HCT116 (cell line): ENCODE data around the gene GKAP1.

Experiments
- ELF1 ChIP-seq: IDR thresholded peaks from 2 replicates; pipeline ENCODE4 v1.6.1; 2012; ENCODE audit warnings: low read depth, borderline replicate concordance
- TCF7L2 ChIP-seq: IDR thresholded peaks from 2 replicates; pipeline ENCODE4 v1.7.0; 2011; ENCODE audit warnings: borderline replicate concordance, inconsistent platforms; ENCODE audit not compliant: insufficient read depth, insufficient read length; ENCODE audit errors: extremely low read depth
- YY1 ChIP-seq: IDR thresholded peaks from 2 replicates; pipeline ENCODE4 v1.6.1; 2011; ENCODE audit warnings: low read length, low read depth, moderate library complexity, mild to moderate bottlenecking; ENCODE audit not compliant: insufficient replicate concordance; ENCODE audit errors: extremely low read depth
- ZNF274 ChIP-seq: fragments of 200-500 bp; sonication (Bioruptor generic); IDR thresholded peaks from 2 replicates; pipeline ENCODE4 v1.6.1; 2014; ENCODE audit warnings: mild to moderate bottlenecking, low read depth, low read length, inconsistent platforms
- TF ChIP-seq, protein P1 (sequence below), 3 experiments: fragments of 200-600 bp in 1 of 3; sonication (generic) in 1 of 3; IDR thresholded peaks in 2 of 3; conservative IDR thresholded peaks in 1 of 3; 2 replicates each; pipeline ENCODE4 v1.5.1; 2012 to 2017; ENCODE audit warnings: low read depth in 2 of 3, low read length in 2 of 3, antibody characterized with exemption in 1 of 3, borderline replicate concordance in 1 of 3, control low read depth in 1 of 3, mild to moderate bottlenecking in 1 of 3, mixed read lengths in 1 of 3, mixed run types in 1 of 3, moderate library complexity in 1 of 3; ENCODE audit not compliant: insufficient read depth in 1 of 3
- TF ChIP-seq, protein P2 (sequence below): IDR thresholded peaks from 2 replicates; pipeline ENCODE4 v1.6.1; 2012; ENCODE audit warnings: low read depth

DNA sequence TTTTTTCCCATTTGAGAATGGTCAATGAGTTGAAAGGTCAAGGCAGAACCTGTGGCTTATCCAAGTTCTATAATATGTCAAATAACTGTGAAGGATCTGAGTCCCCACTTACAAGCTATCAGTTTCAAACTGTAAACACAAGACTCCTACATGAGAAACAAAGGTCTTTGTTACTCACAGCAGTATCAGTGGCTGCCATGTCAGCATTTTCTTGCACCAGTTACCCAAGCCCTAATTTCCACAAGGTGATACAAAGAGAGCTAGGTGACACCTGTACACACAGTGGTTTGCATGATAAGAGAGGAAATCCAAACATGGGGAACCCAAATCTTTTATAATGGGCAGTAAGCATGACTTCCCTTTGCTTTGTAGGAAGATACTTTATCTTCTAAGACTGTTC, 101.8 kb downstream of the GKAP1 start:
- TF ChIP-seq, protein P1, sequence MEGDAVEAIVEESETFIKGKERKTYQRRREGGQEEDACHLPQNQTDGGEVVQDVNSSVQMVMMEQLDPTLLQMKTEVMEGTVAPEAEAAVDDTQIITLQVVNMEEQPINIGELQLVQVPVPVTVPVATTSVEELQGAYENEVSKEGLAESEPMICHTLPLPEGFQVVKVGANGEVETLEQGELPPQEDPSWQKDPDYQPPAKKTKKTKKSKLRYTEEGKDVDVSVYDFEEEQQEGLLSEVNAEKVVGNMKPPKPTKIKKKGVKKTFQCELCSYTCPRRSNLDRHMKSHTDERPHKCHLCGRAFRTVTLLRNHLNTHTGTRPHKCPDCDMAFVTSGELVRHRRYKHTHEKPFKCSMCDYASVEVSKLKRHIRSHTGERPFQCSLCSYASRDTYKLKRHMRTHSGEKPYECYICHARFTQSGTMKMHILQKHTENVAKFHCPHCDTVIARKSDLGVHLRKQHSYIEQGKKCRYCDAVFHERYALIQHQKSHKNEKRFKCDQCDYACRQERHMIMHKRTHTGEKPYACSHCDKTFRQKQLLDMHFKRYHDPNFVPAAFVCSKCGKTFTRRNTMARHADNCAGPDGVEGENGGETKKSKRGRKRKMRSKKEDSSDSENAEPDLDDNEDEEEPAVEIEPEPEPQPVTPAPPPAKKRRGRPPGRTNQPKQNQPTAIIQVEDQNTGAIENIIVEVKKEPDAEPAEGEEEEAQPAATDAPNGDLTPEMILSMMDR (IDR thresholded peaks at IDR 0.05 in 2 of 3, conservative IDR thresholded peaks at IDR 0.05 in 1 of 3; ENCODE audit: borderline replicate concordance in 1 of 3, insufficient read depth in 1 of 3, low read depth in 2 of 3, low read length in 2 of 3), result no peak
- no peak for TF ChIP-seq ZNF274
- TF ChIP-seq, protein P2, sequence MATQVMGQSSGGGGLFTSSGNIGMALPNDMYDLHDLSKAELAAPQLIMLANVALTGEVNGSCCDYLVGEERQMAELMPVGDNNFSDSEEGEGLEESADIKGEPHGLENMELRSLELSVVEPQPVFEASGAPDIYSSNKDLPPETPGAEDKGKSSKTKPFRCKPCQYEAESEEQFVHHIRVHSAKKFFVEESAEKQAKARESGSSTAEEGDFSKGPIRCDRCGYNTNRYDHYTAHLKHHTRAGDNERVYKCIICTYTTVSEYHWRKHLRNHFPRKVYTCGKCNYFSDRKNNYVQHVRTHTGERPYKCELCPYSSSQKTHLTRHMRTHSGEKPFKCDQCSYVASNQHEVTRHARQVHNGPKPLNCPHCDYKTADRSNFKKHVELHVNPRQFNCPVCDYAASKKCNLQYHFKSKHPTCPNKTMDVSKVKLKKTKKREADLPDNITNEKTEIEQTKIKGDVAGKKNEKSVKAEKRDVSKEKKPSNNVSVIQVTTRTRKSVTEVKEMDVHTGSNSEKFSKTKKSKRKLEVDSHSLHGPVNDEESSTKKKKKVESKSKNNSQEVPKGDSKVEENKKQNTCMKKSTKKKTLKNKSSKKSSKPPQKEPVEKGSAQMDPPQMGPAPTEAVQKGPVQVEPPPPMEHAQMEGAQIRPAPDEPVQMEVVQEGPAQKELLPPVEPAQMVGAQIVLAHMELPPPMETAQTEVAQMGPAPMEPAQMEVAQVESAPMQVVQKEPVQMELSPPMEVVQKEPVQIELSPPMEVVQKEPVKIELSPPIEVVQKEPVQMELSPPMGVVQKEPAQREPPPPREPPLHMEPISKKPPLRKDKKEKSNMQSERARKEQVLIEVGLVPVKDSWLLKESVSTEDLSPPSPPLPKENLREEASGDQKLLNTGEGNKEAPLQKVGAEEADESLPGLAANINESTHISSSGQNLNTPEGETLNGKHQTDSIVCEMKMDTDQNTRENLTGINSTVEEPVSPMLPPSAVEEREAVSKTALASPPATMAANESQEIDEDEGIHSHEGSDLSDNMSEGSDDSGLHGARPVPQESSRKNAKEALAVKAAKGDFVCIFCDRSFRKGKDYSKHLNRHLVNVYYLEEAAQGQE, result no peak
- no peak for TF ChIP-seq YY1
- TF ChIP-seq TCF7L2, result no peak
- no peak for TF ChIP-seq ELF1
